Middle frontal gyrus (tissue), 1 donor: ENCODE results near the gene C1orf226.

Source experiments
- DNase-seq: peaks from one replicate; pipeline ENCODE4 v3.0.0-alpha.2; 2015; ENCODE audit warnings: low spot score; ENCODE audit errors: extremely low spot score

Gene C1orf226

DNA sequence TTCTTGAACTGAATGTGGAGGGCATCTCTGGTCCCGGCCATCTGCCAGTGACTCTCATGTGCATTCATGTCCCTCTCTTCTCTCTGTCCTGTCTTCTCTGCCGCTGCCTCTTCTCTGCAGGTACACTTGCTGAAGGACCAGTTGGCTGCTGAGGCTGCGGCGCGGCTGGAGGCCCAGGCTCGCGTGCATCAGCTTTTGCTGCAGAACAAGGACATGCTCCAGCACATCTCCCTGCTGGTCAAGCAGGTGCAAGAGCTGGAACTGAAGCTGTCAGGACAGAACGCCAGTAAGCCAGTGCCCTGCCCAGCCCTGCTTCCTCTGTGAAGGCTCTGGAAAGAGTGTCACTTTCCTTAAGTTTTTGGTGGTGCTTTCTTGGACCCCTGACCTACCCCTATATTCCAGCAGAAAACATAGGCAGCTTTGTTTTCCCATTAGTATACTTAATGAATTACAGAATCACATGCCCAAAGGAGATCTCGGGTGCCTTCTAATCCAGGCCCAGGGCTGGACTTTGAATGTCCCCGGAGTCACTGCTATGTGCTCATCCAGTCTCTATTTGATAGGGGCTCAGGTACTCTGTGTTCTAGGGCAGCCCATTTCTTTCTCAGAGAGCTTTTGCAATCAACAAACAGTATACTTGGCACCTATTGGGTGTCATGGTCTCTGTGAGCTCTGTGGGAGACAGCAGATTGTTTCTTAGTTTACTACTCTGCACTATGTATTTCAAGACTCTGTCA, 16.1 kb upstream of the C1orf226 start:
- no peak for DNase-seq

DNA sequence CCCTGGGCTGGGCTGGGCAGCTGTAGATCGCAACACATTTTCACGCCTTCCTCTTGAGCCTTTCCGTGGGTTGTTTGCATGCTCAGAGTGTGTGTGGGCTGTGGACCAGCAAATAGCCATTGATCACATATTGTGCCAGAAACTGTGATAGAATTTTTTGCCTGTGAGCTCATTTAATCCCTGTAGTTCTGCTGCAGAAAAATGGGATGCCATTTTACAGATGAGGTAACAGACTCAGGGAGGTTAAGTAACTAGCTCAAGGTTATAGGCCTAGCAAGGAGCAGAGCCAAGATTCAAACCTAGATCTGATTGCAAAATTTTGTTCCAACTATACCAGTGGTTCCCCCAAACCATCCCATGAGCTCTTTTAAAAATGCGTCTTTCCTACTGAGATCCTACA, 15.4 kb upstream of the C1orf226 start:
- DNase-seq, result no peak

DNA sequence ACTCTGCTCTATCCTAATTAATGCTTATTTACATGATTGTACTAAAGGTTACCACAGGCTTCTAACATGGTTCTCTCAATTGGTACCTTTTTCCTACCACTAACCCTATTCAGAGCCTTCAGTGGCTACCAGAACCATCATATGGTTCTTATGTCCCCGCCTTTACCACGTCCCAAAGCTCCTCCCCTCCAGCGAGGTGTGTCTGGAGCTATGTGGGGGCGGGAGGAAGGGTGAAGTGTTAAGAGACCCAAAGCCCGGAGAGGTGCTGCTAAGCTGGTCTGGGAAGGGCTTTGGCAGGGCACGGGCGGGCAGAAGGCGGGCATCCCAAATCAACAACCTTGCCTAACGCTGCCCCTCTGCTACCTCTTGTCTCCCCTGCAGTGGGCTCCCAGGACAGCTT, 14.9 kb upstream of the C1orf226 start:
- DNase-seq, result no peak

DNA sequence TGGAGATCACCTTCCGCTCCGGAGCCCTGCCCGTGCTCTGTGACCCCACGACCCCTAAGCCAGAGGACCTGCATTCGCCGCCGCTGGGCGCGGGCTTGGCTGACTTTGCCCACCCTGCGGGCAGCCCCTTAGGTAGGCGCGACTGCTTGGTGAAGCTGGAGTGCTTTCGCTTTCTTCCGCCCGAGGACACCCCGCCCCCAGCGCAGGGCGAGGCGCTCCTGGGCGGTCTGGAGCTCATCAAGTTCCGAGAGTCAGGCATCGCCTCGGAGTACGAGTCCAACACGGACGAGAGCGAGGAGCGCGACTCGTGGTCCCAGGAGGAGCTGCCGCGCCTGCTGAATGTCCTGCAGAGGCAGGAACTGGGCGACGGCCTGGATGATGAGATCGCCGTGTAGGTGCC, 14.5 kb upstream of the C1orf226 start:
- DNase-seq, result no peak

DNA sequence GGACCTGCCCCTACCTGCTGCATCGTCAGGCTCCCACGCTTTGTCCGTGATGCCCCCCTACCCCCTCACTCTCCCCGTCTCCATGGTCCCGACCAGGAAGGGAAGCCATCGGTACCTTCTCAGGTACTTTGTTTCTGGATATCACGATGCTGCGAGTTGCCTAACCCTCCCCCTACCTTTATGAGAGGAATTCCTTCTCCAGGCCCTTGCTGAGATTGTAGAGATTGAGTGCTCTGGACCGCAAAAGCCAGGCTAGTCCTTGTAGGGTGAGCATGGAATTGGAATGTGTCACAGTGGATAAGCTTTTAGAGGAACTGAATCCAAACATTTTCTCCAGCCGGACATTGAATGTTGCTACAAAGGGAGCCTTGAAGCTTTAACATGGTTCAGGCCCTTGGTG, 13.8 kb upstream of the C1orf226 start:
- no peak for DNase-seq

DNA sequence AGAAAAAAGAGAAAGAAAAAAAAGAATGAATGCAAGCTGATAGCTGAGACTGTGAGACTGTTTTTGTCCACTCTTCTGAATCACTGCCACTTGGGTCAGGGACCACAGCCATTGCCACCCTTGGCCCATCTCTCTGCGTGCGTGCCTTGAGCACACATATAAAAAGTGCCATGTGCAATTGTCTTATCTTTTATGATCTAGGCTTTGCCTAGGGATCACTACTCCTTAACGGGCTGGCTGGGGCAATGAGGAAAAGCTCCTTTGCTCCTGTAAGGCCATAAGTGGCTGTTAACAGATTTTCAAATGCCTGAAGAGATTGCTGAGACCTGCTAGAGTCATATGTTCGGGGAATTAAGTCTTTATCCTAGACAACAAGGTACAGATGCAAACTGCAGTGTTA, 13.1 kb upstream of the C1orf226 start:
- DNase-seq, result no peak

DNA sequence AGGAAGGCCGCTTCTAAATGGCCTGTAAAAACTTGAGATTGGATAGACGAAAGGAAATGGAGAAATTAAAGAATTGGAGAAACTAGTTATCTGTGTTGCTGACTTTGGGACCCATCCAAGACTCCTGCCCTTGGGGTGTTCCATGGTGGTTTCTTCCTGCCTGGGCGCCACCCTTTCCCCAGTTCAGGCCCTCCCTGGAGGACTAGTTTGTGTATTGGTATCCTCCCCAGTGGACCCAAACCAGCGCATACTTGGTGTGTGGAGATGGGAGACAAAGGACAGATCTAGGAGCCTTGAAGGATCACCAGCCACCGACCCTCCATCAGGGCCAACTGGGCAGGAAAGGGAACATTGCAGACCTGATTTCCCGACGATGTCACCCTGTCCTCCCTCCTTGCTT, 12.0 kb upstream of the C1orf226 start:
- DNase-seq, result no peak

DNA sequence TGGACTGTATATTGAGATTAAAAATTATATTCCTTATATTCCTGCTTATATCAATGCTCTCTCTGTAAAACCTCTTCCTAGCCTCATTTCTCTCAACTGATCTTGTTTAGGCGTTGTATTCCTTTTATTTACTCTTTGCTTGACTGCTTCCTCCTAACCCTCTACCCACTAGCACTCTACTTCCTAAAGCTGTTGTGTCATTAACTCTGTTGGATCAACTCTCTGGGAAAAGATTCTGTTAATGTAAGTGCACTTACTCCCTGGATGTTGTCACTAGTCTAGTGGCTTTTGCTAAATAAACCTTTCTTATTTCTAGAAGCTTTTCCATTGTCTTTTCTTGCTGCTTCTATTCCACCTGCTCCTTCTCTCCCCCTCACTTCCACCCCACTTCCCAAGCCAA, 11.4 kb upstream of the C1orf226 start:
- DNase-seq, result no peak

DNA sequence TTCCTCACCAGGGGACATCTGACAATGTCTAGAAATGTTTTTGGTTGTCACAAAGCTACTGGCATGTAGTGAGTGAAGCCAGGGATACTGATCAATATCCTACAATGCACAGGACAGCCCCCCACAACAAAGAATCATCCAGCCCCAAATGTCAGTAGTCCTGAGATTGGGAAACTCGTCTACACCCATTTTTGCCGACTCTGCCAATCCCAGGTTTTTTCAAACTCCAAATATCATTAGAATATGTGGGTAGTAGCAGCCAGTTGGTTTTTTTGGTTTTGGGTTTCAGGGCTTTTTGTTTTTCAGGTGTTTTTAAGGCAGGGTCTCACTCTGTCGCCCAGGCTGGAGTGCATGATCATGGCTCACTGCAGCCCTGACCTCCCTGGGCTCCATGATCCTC, 10.8 kb upstream of the C1orf226 start:
- no peak for DNase-seq

DNA sequence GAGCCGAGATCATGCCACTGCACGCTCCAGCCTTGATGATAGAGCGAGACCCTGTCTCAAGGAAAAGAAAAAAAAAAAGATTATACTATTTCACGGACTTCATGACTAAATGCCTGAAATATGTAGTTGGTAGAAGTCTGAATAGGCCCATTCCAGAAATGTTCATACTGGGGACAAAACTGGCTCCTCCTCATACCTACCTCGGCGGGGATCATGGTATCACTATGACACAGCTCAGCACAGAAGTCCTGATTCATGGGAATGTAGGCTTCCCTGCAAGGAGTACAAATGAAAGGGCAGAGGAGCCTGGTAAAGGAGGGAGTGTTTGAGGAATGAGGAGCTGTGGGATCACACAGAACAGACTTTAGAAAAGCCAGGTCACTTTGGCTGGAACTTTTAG, 9.9 kb upstream of the C1orf226 start:
- DNase-seq, result no peak

DNA sequence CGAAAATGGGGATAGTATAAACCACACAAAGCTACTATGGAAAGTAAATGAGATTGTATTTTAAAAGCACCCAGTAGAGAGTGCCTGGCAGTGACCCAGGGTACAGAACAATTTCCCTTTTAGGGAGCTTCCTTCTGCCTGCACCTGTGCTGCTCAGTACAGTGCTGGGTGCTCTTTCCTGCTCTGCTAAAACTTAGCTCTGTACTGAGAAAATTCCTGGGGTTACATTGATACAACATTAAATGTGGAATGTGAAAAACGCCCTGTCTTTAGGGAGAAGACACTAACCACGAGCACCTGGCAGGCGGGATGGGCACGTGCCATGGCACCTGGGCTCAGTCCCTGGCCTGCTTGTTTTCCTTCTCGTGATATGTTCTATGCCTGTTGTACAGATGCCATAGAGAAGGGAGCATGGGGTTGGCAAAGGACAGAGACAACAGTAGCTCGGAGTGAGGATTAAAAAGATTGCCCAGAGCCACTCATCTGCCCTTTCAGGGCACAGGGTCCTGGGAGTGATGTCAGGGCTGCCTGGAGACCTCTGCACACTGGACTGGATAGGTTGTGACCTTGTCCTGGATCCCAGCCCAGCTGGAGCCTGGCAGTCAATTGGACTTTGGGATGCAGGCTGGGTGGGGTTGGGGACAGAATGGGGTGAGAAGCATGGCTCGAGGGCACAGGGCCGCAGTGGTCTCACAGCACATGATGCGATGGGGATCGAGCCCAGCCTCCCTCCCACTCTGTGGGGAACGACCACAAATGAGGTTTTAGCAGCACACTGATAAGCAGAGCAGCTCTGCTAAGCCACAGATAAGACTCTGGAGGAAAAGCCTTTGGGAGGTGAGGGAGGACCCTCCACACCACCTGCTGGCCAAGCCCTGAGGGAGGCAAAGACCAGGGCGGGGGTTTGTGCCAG, 9.1 kb upstream of the C1orf226 start:
- no peak for DNase-seq

DNA sequence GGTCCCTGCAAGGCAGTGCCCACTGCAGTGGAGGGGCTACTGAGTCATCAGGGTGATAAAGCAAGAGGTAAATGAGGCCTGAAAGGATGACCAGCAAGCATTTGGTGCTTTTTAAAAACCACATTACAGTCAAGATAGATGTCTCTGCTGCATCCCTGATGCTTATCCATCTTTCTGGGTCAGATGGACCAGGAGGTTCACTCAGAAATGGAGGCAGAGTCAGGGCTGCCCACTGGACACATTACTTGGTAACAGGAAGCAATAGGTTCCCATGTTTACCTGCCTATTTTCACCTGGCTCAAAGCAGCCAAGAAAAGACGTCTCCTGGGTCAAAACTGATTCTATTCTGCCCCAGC, 8.5 kb upstream of the C1orf226 start:
- no peak for DNase-seq

DNA sequence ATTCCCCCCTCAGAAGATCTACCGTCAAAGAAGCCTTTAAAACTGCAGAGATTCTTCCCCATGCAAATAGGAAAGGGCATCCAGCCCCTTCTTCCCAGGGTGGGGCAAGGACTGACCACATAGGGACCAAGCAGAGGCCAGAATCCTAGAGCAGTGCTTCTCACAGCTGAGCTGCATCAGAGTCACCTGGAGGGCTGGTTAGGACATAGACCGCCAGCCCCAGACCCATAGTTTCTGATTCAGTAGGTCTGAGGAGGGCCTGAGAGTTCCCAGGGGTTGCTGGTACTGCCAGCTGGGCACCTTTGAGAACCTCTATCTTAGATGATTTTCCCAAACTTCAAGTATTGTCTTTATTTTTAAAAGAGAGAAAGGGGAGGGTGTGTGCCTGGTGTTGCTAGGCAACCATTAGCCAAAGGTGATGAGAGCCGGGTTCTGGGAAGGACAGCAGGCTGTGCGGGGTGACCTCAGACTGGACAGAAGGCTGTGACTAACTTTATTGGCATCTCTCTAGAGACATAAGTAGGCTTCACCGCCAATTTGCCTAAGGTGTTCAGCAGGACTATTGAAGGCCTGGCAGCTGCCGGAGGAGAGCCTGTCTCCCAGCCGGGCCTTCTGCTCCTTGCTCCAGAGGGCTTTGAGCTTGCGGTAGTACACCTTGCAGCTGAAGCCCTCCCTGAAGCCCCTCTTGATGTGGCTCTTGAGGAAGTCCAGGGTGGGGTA, 7.8 kb upstream of the C1orf226 start:
- DNase-seq, result no peak

DNA sequence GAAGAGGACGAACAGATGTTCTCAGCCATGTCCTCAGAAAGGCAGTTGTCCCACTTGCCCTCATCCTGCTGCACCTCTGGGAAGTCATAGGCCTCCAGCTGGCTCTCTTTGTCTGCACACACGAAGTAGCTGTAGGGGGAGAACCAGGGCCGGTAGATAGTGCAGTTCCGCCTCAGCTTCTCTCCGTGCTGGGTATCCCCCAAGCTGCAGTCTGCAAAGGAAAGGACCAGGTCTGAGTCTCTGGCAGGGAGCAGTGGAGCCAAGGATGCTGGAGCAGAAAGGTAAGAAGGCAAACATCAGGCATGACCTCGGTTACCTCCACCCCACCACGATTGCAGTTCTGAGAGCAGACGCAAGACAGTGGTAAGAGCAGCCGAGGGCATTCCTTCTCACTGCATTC, 7.1 kb upstream of the C1orf226 start:
- no peak for DNase-seq

DNA sequence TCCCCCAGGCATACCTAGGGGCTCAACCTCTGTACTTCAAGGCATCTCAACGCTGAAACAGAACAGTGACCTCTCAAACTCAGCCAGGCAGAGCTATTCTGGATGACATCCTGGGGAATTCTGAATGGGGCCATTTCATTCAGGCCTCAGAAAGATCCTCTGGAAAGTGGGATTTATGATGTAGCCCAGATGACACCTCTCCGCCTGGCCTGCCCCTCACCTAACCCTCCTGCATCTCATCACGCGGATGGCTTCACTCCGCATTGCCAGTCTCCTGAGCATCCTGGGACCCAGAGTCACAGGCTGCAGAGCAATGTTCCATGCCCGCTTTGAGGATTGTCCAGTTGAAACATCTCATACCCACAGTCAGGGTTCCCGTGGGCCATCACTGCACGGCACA, 6.1 kb upstream of the C1orf226 start:
- DNase-seq, result no peak

DNA sequence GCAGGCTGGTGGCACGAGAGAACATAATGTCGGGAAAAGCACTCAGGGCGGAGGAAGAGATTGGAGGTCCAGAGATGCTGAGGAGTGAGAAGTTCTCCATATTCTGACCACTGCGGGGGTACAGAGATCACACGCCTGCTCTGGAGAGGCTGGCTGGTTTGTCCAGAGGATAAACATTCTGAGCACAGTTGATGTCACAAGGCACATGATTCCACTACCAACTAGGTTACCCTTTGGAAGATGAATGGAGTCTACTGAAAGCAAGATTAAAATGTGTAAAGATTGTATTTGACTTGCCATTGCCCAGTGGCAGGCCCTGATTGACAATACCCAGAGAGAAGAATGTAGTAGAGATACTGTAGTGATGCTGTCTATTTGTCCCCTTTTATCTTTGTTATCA, 4.8 kb upstream of the C1orf226 start, which contains the start of gene SPATA46:
SPATA46 (minus strand) TSS at position 164 of the 400 bp plus-strand sequence; CDS start at position 100, 64 bp downstream.
- no peak for DNase-seq

DNA sequence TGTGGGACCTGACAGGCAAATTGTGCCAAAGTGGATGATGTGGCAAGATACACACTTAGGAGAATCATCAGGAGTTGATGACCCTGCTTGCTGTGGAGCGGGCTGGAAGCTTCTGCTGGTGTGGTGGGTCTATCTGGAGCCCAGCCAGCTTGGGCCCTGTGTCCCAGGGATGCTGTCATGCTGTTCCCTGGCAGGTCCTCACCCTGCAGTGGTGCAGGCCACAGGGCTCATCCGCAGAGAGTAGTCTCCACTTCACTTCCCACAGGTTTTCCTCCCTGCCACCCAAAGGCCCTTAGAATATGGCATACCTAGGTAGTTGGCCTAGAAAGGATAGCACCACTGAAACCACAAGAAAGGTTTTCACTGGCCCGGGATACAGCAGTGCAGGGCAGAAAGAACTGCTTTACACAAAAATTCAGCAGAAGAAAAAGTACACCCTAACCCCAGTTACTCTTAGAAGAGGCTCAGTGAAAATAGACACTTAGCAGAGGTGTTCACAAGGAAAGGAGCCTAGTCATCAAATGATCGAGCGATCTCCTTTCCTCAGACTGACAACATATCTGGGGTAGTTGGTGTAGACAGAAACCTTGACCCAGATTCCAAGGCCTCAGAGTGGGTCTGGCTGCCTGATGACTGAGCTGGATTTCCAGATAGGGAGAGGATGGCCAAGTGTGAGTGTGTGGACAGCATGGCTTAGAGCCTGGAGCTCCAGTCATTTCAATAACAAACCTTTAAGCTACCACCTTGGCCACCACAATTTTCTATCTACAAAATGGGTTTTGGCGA, 1.3 kb upstream of the C1orf226 start:
- no peak for DNase-seq

DNA sequence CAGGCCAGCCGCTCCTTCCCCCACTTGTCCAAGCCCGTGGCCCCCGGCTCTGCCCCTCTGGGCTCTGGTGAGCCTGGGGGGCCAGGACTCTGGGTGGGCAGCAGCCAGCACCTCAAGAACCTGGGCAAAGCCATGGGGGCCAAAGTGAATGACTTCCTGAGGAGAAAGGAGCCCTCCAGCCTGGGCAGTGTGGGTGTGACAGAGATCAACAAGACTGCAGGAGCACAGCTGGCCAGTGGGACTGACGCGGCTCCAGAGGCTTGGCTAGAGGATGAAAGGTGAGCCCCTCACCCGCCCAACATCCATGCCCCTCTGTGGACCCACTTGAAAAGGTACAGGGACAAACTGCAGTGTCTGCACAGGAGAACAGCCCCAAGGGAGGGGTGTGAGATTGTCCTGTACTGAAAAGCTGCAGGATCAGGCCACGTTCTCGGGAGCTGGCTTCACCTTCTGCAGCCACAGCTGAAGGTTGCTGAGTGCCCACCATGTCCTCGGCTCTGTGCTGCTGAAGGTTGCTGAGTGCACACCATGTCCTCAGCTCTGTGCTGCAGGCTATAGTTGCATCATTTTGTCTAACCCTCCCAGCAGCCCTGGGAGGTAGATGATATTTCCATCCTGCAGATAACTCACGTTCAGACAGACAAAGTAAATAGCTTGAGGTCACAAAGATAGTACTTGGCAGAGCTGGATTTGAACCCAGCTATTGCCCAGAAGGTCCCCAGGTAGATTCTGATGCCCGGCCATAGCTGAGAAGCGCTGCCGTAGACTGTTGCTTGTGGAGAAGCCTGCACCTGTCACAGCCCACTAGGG, 618 bp downstream of the C1orf226 start:
- no peak for DNase-seq

DNA sequence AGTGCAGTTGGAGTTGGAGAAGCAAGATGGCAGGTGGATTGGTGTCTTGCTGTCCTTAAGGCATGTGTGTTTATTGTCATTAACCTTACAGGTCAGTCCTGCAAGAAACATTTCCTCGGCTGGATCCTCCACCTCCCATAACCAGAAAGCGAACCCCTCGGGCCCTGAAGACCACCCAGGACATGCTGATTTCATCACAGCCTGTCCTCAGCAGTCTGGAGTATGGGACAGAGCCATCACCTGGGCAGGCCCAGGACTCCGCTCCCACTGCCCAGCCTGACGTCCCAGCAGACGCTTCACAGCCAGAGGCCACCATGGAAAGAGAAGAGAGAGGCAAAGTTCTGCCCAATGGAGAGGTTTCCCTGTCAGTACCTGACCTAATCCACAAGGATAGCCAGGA, 1.6 kb downstream of the C1orf226 start:
- no peak for DNase-seq

DNA sequence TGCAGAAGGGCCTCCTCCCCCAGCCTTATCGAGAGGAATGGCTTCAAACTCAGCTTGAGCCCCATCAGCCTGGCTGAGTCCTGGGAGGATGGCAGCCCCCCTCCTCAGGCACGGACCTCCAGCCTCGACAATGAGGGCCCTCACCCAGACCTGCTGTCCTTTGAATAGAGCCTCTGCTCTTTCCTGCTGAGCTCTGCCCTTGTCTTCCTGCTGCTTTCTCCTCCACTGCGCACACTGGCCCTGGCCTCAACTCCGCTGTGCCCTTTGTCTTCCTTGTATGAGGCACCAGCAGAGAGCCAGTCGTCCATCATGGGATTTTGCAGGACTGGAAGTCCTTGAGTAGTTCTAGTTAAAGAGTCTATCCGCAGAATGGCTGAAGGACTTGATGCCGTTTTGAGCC, 2.0 kb downstream of the C1orf226 start:
- DNase-seq, result no peak
